ENCODE measurements around the gene CUL4B.
"Not testable (repeated sequence)": the region's sequence is repeated elsewhere in the genome, so short reads cannot be mapped to it uniquely, and the experiment has no call there.

CUL4B gene

GRCh38 chrX:120575379-120576114 is 14.8 kb upstream of the CUL4B start:
- no peak for TF ChIP-seq CTCF (IDR thresholded peaks at IDR 0.05)
- no peaks in the 10 kb centered on the region for H3K27me3 ChIP-seq (ENCODE audit: control insufficient read depth, insufficient read depth, low read length)
- no peak overlapping the region for H3K4me2 ChIP-seq (ENCODE audit: low read length)
- H3K79me2 ChIP-seq, result no peaks in the 10 kb centered on the region
- H3K9ac ChIP-seq, result no peak overlapping the region
- no peak overlapping the region for H3K27ac ChIP-seq
- H2AFZ ChIP-seq, result no peak overlapping the region
- H3K4me3 ChIP-seq (ENCODE audit: low read depth, low read length), result no peak overlapping the region
- no peaks in the 10 kb centered on the region for H3K36me3 ChIP-seq (ENCODE audit: control insufficient read depth, insufficient read depth, low read length)
- no peaks in the 10 kb centered on the region for H3K4me1 ChIP-seq
- no peaks in the 10 kb centered on the region for H3K9me3 ChIP-seq (ENCODE audit: control insufficient read depth, low read length)

GRCh38 chrX:120573806-120574205 is 13.0 kb upstream of the CUL4B start:
- H3K27ac ChIP-seq; H3K36me3 ChIP-seq (ENCODE audit: control insufficient read depth, insufficient read depth, low read length); H3K4me2 ChIP-seq (ENCODE audit: low read length); H2AFZ ChIP-seq; H3K9me3 ChIP-seq (ENCODE audit: control insufficient read depth, low read length); H3K4me3 ChIP-seq (ENCODE audit: low read depth, low read length); H3K79me2 ChIP-seq; H3K9ac ChIP-seq; H3K27me3 ChIP-seq (ENCODE audit: control insufficient read depth, insufficient read depth, low read length); H3K4me1 ChIP-seq: not testable (repeated sequence)

GRCh38 chrX:120570011-120570600 is 9.3 kb upstream of the CUL4B start:
- H3K4me1 ChIP-seq, result no peaks in the 10 kb centered on the region
- H2AFZ ChIP-seq, result no peak overlapping the region
- H3K36me3 ChIP-seq (ENCODE audit: control insufficient read depth, insufficient read depth, low read length), result no peaks in the 10 kb centered on the region

GRCh38 chrX:120568609-120569008 is 7.8 kb upstream of the CUL4B start:
- Histone ChIP-seq H3K4me2 (ENCODE audit: low read length) (no peak overlapping the region), H3K27ac (no peak overlapping the region), H3K36me3 (ENCODE audit: control insufficient read depth, insufficient read depth, low read length) (no peaks in the 10 kb centered on the region), H3K9me3 (ENCODE audit: control insufficient read depth, low read length) (no peaks in the 10 kb centered on the region), H3K4me1 (no peaks in the 10 kb centered on the region), H3K27me3 (ENCODE audit: control insufficient read depth, insufficient read depth, low read length) (no peaks in the 10 kb centered on the region), H3K4me3 (ENCODE audit: low read depth, low read length) (no peak overlapping the region), H3K79me2 (no peaks in the 10 kb centered on the region), H2AFZ (no peak overlapping the region), H3K9ac (no peak overlapping the region)
- no peak for TF ChIP-seq CTCF (IDR thresholded peaks at IDR 0.05)

More at GRCh38 chrX:120570011-120570600, 9.3 kb upstream of the CUL4B start:
- no peak overlapping the region for H3K4me3 ChIP-seq (ENCODE audit: low read depth, low read length)
- no peak overlapping the region for H3K27ac ChIP-seq
- H3K4me2 ChIP-seq (ENCODE audit: low read length), result no peak overlapping the region
- no peaks in the 10 kb centered on the region for H3K79me2 ChIP-seq
- no peaks in the 10 kb centered on the region for H3K27me3 ChIP-seq (ENCODE audit: control insufficient read depth, insufficient read depth, low read length)
- H3K9me3 ChIP-seq (ENCODE audit: control insufficient read depth, low read length), result no peaks in the 10 kb centered on the region
- H3K9ac ChIP-seq, result no peak overlapping the region
- no peak for TF ChIP-seq CTCF (IDR thresholded peaks at IDR 0.05)

- no peak overlapping the region for H2AFZ ChIP-seq
- no peak overlapping the region for H3K4me2 ChIP-seq (ENCODE audit: low read length)
- H3K9ac ChIP-seq, result no peak overlapping the region
- H3K27ac ChIP-seq, result no peak overlapping the region
- H3K4me3 ChIP-seq (ENCODE audit: low read depth, low read length), result no peak overlapping the region
- no peak for TF ChIP-seq CTCF (IDR thresholded peaks at IDR 0.05)
- no peaks in the 10 kb centered on the region for H3K79me2 ChIP-seq
- H3K9me3 ChIP-seq (ENCODE audit: control insufficient read depth, low read length), result no peaks in the 10 kb centered on the region
- H3K4me1 ChIP-seq, result no peaks in the 10 kb centered on the region
- H3K27me3 ChIP-seq (ENCODE audit: control insufficient read depth, insufficient read depth, low read length), result no peaks in the 10 kb centered on the region
- H3K36me3 ChIP-seq (ENCODE audit: control insufficient read depth, insufficient read depth, low read length), result no peaks in the 10 kb centered on the region
These were observed 7.3 kb upstream of the CUL4B start for GRCh38 chrX:120568035-120568434.

Data from parathyroid adenoma (tissue), 2 donors.